HG02678 (cell line): ENCODE results near the gene CMTM1.
"Not testable (repeated sequence)": the region's sequence is repeated elsewhere in the genome, so short reads cannot be mapped to it uniquely, and the experiment has no call there.

ENCODE experiments used
- ATAC-seq: cut with Tn5 transposase; IDR thresholded peaks from one replicate; pipeline ENCODE4 v1.9.1; 2021; ENCODE audit warnings: mild to moderate bottlenecking, moderate library complexity; ENCODE audit not compliant: unreplicated experiment

Gene CMTM1

DNA sequence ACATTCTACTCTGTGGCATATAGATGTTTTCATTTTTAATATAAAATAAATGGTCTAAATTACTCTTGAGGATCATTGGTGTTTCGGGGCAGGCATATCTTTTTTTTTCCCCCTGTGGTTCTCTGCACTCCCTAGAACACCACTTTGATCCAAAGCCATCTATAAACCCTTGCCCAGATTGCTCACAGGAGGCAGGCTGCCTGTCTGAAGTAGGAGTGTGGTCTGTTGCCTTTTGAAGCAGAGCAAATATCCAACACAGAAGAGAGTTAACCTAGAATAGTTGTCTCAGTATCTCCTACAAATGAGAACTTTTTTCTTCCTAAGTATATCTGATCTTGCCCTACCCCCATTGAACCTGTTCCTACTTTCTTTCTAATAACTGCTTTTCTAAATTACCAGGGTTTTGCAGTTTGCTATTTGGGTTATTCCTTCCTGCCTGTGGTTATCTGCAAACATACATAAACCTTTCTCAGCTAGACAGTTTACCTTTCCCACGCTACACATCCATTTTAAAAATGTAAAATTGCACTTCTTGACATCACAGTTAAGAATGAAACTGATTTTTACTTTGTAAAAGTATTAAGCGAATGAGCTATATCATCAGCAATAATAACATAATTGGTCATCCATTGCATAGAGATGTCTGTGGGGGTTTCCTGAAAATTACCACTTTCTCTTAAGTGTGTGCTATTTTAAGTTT, 4.7 kb upstream of the CMTM1 start:
- ATAC-seq = no peak

DNA sequence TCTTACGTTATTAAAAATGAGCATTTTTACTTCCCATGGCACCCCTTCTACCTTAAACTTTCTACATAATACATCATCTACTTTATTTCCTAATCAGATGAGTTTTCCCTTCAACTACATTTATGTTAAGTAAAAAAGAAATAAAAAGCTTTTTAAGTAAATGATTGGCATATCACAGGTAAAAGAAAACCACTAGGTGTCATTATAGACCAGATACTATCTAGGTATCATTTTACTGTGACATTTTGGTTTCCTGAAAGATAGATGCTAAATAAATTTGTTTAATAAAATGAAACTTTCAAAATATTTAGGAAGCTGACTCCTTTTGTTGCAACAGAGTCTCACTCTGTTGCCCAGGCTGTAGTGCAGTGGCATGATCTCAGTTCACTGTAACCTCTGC, 3.8 kb upstream of the CMTM1 start:
- no peak for ATAC-seq

DNA sequence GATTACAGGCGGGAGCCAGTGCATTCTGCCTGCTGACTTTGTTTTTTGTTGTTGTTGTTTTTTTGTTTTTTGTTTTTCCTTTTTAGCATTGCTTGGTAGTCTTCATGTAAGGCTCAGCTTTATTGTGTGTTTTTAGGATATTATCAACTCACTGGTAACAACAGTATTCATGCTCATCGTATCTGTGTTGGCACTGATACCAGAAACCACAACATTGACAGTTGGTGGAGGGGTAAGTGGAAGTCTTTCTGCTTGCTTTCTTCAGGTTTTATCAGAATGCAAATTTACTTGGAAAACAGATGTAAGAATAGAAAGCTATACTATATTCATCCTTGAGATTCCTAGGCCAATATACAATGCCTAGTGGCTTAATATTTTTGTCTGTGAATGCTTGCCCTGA, 3.3 kb upstream of the CMTM1 start:
- ATAC-seq = no peak

DNA sequence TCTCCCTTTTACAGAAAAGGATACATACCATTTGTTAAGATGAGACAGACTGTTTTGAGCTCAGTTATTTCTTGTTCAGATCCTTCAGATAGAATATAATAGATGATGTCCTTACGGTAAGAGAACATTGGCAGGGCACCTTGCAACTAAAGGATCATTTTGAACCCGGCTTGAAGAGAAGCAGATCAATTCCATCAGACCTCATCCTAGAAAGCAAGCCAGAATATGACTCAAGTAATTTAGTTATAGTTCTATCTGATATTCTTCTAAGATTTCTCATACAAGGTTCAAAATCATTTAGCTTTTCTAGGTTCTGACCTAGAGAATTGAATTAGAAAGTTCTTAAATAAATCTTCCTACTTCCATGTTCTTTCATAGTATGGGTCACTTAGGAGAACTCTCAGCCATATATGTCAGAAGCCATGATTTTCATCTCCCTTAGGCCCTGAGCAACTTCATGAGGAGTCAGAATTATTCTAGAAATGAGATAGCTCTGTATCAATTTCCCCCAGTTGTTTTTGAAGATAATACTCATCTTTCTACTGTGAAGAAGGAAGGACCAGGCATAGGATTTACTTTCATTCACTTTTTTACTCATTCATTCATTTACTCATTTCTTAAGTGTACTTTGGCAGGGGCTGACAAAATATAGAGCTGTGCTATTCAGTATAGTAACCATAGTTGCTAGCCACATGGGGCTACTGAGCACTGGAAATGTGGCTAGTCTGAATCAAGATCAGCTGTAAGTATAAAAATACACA, 2.5 kb upstream of the CMTM1 start:
- ATAC-seq = no peak

DNA sequence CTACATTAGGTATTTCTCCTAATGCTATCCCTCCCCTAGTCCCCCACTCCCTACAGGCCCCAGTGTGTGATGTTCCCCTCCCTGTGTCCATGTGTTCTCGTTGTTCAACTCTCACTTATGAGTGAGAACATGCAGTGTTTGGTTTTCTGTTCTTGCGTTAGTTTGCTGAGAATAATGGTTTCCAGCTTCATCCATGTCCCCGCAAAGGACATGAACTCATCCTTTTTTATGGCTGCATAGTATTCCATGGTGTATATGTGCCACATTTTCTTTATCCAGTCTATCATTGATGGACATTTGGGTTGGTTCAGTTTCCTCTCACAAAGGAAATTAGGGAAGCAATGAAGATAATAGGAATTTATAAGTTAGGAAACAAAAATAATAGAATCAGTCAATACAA, 1.0 kb downstream of the CMTM1 start:
- not testable (repeated sequence) for ATAC-seq

DNA sequence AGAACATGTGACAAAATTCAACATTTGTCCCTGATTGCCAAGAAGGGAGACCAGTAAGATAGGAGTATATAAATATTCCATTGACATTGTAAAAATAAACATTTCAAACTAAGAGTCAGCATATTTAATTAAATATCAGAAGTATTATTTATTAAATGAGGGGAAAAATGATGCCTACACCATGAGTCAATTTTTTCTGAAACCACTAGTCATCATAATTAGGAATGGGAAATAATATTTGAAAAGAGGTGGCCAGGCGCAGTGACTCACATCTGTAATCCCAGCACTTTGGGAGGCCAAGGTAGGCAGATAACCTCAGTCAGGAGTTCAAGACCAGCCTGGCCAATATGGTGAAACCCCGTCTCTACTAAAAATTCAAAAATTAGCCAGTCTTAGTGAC, 2.1 kb downstream of the CMTM1 start:
- no peak for ATAC-seq

DNA sequence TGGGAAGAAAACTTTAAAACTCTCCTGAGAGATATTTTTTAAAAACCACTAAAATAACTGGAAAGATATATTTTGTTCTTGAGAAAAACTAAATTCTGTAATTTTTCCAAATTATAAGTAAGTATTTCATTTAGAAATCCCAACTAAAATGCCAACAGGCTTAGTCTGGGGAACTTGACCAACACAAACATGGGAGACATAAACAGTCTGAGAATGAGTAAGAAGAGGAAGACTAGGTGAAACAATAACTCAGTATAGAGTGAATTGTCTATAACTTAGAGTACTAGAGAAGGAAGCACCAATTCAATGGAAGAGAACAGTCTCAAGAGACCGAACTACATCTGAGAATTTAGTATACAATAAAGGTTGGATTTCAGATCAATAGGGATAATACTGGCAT, 2.9 kb downstream of the CMTM1 start:
- ATAC-seq = no peak

DNA sequence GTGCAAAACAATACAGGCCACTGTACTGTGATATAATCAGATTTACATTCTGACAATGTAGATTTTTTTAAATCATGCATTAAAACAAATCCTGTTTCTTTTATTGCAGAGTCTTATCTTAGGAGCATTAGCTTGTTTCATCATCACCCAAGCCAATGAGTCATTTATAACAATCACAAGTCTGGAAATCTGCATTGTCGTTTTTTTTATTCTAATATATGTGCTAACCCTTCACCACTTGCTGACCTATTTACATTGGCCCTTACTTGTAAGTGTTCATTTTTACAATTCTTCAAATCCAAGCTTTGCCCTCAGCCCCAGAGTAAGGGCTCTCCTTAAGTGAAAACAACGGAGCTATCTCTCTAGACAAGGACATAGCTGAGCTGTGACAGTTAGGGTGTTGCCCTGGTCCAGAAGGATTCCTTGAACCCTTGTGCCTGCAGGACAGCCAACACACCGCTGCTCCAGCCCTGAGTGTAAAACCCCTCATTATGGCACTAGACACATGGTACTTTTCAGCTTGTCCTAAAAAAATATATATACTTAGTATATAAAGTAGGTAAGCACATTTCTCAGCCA, 3.7 kb downstream of the CMTM1 start:
- no peak for ATAC-seq

DNA sequence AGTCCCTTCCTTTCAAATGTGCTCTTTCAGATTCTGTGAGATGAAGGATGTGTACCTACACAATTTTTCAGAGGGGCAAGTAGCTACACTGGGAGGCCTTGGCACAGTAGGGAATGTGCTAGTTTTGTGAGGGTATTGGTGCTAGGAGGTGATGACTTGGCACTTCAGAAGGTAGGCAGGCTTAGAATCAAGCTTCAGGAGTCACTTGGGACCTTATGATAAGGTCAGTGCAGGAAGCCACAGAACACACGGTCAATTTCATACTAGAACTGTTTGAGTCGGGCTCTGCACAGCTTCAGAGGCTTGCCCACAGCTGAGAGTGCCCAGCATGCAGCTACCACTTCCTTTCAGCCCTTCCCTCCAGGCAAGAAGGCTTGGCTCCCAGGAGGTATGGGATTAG, 6.1 kb downstream of the CMTM1 start:
- ATAC-seq = no peak

DNA sequence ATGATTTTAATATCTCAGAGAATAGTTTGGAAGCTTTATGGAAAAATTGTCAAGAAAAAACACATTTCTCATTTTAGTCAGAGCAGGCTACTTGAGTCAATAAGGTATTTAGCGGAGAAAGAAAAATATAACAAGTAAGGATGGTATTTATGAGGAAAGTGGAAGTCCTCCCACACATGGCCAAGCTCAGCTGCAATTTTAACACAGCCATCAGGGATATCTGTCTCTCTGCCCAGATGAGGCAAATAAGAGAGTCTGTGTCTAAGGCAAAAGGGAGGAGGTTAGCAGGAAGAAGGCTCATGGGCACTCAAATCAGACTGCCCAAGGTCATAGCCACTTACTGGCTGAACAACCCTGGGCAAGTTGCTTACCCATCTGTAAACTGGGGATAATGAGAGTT, 7.8 kb downstream of the CMTM1 start:
- ATAC-seq = no peak

DNA sequence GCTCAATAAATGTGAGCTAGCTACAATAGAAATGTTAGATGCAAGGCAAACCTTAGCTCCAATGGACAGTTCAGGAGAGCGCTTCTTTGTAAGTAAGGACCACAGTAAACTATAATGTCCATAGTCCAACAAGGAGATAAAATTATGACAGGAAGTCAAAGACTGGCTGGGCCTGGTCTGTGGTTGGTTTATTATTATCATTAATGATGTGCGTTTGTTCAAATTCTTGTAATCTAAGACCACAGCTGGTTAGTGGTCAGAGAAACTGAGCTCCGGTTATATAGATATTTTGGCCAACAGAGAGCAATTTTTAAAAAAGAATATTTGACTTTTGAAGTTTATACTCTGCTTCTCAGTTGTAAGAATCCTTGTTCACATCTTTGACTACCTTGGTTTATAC, 8.3 kb downstream of the CMTM1 start:
- no peak for ATAC-seq

DNA sequence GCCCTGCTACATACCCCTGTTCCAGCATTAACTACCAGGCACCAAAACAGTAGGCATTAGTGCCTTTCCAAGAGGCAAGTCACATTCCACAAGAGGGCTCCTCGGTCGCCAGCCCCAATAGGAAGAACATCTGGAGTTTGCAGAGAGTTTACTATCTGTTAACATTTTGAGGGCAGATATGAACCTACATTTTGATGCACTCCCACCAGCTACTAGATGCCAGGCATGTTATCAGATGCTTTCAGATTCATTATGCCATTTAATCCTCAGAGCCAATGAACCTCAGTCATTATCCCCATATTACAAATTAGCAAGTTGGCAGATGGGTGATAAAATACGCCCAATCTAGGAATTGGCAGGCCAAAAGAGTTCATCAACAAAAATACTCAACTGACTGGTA, 8.8 kb downstream of the CMTM1 start:
- ATAC-seq = no peak

DNA sequence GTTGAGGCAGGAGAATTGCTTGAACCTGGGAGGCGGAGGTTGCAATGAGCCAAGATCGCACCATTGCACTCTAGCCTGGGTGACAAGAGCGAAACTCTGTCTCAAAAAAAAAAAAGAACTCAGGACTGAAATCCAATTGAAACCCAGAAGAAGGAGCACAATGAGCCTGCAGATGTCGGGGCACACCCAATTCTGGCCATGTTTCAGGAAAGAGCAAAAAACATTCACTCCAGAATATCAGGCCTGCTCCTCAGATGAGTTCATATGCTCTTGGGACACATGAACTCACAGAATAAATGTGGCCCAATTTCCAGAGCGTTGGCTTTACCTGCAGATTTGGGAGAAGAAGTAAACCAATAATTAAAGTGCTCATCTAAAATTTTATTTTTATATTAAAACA, 10.1 kb downstream of the CMTM1 start:
- no peak for ATAC-seq

DNA sequence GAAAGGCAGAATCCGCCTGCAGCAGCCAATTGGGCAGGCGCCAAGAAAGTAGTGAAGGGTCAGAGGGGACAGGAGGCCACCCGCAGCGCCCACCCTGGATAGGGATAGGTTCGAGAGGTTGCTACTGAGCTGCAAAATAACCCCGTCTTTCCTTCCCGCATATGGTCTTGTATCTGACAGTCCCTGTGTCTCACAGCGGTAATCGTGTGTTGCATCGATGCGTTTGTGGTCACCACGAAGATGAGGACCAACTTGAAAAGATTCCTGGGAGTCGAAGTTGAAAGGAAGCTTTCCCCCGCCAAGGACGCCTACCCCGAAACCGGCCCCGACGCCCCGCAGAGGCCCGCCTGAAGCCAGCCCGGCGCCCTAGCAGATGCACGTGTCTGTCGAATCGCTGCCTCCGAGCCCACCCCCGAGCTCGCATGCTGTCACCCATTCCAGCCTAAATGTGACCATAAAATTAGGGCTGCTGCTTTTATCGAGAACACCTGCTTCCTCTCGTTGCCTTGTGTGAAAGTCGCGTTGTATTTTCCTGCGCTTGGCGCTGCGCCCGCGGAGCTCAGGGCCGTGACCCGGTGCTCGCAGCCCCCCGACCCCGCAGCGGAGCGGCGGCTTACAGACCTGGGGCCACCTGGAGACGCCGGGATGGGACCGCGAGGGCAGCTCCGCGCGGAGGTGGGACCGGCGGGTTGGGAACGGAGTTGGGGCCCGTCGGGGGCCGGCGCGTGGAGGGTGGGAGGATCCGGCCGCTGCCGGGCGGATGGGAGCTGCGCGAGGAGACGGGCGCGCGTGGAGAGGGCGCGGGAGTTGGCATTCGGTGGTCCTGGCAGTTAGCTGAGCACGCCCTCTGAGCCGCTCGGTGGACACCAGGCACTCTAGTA, 12.7 kb downstream of the CMTM1 start, which contains the start of gene CMTM2:
Gene CMTM2, plus strand, starts transcription at position 813 of the 881 bp plus-strand sequence. CDS start 145 bp downstream, outside the sequence.
- ATAC-seq = no peak

DNA sequence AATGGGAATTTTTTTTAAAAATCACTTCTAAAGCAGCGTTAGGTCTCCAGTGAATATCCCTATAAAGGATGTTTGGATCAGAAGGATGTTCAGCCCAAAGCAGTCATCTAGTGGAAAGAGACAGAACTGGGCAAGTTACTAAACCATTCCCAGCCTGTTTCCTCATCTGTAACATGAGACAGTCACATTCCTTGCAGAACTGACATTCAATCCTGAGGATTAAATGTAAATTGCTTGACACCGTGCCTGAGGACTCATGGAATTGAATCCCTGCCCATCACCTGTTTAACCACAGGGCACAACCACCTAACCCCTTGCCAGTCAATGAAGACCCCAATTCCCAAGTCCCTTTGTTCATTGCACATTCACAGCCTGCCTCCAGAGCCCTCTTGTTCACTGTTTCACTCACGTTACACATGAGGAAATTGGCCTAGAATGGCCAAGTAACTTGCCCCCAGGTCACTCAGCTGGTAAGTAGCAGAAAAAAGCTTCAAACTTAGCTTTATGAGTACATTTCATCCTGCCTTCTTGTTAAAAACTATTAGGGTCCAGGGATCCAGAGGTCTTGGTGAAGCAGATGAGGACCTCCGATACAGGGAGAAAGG, 14.5 kb downstream of the CMTM1 start:
- no peak for ATAC-seq

DNA sequence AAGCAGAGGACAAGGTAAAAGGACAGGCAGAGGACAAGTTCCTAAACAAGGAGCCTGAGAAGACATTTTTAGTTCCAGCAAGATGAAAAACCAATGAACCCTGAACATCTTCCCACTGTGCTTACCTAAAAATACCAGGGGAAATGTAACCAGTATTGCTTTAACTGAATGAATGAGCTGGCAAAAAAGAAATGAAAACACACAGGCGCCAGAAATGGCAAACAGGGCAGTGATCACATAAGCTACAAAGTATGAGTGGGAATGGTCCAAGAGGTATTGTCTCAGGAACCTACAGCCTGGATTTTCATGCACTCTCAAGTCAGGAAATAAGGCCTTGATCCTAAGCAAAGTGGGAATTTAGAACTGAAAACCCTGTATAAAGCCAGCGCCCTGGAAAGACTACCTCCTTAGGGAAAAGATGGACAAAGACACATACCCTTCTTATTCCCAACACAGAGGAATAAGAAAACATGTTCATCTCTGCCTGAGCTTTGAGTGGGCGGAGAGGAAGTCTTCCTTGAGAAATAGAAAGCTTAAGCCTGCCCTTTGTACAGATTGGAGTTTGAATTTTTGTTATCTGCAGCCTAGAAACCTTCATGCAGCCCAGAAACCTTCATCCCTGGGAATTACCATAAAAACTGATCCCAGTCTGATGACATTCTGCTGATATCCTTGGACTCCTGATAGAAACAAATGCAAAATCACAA, 15.2 kb downstream of the CMTM1 start:
- ATAC-seq = no peak

DNA sequence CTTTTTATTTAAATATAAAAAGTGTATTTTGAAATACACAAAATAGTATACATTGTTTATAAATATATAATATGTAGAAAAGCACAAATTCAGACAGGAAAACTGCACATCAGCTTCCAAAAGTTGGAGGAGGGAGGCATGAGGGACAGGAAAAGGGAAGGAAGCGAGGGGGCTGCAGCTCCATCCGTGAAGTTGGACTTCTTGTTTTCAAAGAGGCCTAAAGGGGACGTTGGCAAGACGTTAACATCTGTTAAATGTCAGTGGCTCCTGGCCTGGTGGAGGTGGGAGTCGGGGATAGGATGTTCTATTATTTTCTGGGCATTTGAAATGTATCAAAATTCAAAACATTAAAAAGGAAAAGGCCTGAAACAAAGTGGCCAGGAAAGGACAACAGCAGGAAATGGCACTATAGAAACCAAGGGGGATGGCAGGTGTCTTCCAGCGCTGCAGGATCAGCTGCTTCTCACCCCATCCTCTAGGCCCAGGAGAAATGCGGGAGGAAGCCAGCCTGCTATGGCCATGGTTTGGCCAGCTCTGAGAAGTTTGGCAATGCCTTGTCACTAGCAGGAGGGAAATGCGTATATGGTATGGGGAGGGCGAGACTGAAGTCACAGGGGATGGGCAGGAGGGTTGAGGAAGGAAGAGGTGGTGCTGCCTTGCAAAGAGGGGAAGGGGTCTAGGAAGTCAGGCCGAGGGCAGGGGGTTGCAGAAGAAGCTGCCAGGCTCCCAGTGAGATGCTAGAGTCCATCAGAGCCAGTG, 19.4 kb downstream of the CMTM1 start:
- no peak for ATAC-seq

DNA sequence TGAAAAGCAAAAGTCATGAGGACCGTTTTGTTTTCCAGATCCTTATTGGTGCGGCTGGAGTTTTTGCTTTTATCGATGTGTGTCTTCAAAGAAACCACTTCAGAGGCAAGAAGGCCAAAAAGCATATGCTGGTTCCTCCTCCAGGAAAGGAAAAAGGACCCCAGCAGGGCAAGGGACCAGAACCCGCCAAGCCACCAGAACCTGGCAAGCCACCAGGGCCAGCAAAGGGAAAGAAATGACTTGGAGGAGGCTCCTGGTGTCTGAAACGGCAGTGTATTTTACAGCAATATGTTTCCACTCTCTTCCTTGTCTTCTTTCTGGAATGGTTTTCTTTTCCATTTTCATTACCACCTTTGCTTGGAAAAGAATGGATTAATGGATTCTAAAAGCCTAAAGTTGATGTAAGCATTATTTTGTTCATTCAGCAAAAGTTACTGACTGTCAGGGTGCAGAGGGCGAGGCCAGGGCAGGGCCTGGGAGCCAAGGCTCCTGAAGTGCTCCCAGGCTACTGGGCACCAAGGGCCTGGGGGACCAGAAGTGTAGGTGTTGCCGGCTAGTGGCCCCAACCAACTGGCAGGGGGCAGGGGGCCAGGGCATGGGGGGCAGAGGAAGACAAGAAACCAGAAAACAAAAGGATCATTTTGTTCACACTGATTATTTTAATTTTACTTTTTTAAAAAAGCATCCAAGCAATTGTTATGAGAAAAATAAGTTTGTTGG, 21.8 kb downstream of the CMTM1 start:
- no peak for ATAC-seq
